GM12878 (cell line): Measurements from ENCODE around the gene MED25.

Experiments
- CHD2 ChIP-seq: IDR thresholded peaks from 2 replicates; pipeline ENCODE4 v1.6.1; 2011; ENCODE audit warnings: low read depth, low read length, improper control_type of control experiment, borderline replicate concordance
- CTCF ChIP-seq, 3 experiments: IDR thresholded peaks in 2 of 3; conservative IDR thresholded peaks in 1 of 3; 2 replicates each; pipeline ENCODE4 v1.5.1; 2011; ENCODE audit warnings: low read depth in 3 of 3, low read length in 3 of 3, mild to moderate bottlenecking in 3 of 3, control low read depth in 2 of 3, moderate library complexity in 2 of 3, inconsistent platforms in 1 of 3, mixed read lengths in 1 of 3; ENCODE audit not compliant: control insufficient read depth in 2 of 3, insufficient read depth in 1 of 3; ENCODE audit errors: extremely low read depth in 1 of 3
- EZH2 ChIP-seq: IDR thresholded peaks from 2 replicates; pipeline ENCODE4 v1.6.1; 2012; ENCODE audit warnings: low read depth, mild to moderate bottlenecking, control low read depth, inconsistent platforms, low read length, borderline replicate concordance; ENCODE audit not compliant: control insufficient read depth
- GABPA ChIP-seq: IDR thresholded peaks from 2 replicates; pipeline ENCODE4 v1.6.1; 2014; ENCODE audit warnings: antibody characterized with exemption, low read depth, mild to moderate bottlenecking, inconsistent platforms
- GATAD2B ChIP-seq: fragments of 450-650 bp; conservative IDR thresholded peaks from 2 replicates; pipeline ENCODE4 v1.6.1; 2017; ENCODE audit warnings: low read depth, mild to moderate bottlenecking, moderate library complexity
- IKZF2 ChIP-seq, 2 experiments: fragments of 450-650 bp; IDR thresholded peaks; 2 replicates each; pipeline ENCODE4 v1.6.1; 2017; ENCODE audit warnings: mild to moderate bottlenecking in 2 of 2, moderate library complexity in 2 of 2
- JUNB ChIP-seq: IDR thresholded peaks from 2 replicates; pipeline ENCODE4 v1.6.1; 2016; ENCODE audit warnings: antibody characterized with exemption, mild to moderate bottlenecking
- NFIC ChIP-seq: IDR thresholded peaks from 2 replicates; pipeline ENCODE4 v1.6.1; 2012; ENCODE audit warnings: low read depth, mild to moderate bottlenecking, inconsistent platforms, low read length, moderate library complexity
- NRF1 ChIP-seq: conservative IDR thresholded peaks from 2 replicates; pipeline ENCODE4 v1.6.1; 2011; ENCODE audit warnings: mild to moderate bottlenecking, low read depth, low read length, improper control_type of control experiment
- RCOR1 ChIP-seq: conservative IDR thresholded peaks from 2 replicates; pipeline ENCODE4 v1.6.1; 2012; ENCODE audit warnings: low read depth, low read length, improper control_type of control experiment
- REST ChIP-seq: IDR thresholded peaks from 2 replicates; pipeline ENCODE4 v1.6.1; 2012; ENCODE audit warnings: mild to moderate bottlenecking, low read depth, low read length
- SMAD1 ChIP-seq: fragments of 450-650 bp; IDR thresholded peaks from 2 replicates; pipeline ENCODE4 v1.6.1; 2018; ENCODE audit warnings: mild to moderate bottlenecking, low read depth; ENCODE audit not compliant: partially characterized antibody
- SMC3 ChIP-seq: IDR thresholded peaks from 2 replicates; pipeline ENCODE4 v1.6.1; 2011; ENCODE audit warnings: low read length, improper control_type of control experiment, borderline replicate concordance
- ZNF274 ChIP-seq: IDR thresholded peaks from one replicate; pipeline ENCODE4 v1.8.0; 2011; ENCODE audit not compliant: insufficient read length, insufficient read depth

GRCh38 chr19:49818649-49819370, 721 bp downstream of the MED25 start:
- TF ChIP-seq JUNB (no peak), IKZF2 (IDR thresholded peaks at IDR 0.05) (no peak), EZH2 (no peak), GABPA (no peak), REST (no peak), CTCF (IDR thresholded peaks at IDR 0.05 in 2 of 3, conservative IDR thresholded peaks at IDR 0.05 in 1 of 3; ENCODE audit: control insufficient read depth in 2 of 3, extremely low read depth in 1 of 3, insufficient read depth in 1 of 3, low read depth in 3 of 3, low read length in 3 of 3) (no peak), NRF1 (no peak), GATAD2B (no peak), ZNF274 (no peak), SMAD1 (no peak), SMC3 (no peak), CHD2 (no peak), RCOR1 (no peak), NFIC (no peak)
